ENCODE measurements around the gene WDR59. TPM values are rescaled to one million over a fixed set of nuclear protein-coding genes. Genes with fewer than 3 reads are reported as not detected.

Gene WDR59
- total and polyA plus RNA-seq, 11 donors: 16.0 to 52.2 (median 39.5) TPM

DNA sequence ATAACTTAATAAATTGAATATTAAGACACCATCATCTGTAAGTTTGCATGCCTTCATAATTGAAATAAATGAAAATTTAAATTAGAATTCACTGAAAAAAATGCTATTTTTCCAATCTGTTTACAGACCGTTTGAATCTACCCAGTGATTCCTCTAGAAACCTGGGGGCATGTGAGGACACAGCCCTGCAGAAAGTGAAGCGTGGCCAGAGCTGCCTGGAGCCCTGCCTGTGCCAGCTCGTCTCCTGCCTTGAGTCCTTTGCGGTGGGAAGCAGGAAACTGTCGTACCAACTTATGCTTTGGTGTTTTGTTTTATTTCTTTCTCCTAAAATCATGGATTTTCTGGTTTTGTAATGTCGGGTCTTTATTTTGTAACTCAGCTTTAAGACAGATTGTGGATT, 142.5 kb downstream of the WDR59 start:
- Histone ChIP-seq H3K27ac (no peak overlapping the region), H3K4me3 (no peak overlapping the region), H3K36me3 (no peaks in the 10 kb centered on the region), H3K27me3 (no peaks in the 10 kb centered on the region), H3K4me1 (no peaks in the 10 kb centered on the region), H3K9me3 (no peaks in the 10 kb centered on the region)
- intact Hi-C loops (cut with DNase I): no loop called here
- DNase-seq (no peak), ATAC-seq (peak in 2 of 4 donors; percentile 55 to 69)
- 37 to 48% (median 42%) methylated on average over 6 of the region's 6 CpGs for WGBS, 4 donors
- TF ChIP-seq POLR2A (IDR thresholded peaks at IDR 0.05): no peak
- TF ChIP-seq, protein P1, sequence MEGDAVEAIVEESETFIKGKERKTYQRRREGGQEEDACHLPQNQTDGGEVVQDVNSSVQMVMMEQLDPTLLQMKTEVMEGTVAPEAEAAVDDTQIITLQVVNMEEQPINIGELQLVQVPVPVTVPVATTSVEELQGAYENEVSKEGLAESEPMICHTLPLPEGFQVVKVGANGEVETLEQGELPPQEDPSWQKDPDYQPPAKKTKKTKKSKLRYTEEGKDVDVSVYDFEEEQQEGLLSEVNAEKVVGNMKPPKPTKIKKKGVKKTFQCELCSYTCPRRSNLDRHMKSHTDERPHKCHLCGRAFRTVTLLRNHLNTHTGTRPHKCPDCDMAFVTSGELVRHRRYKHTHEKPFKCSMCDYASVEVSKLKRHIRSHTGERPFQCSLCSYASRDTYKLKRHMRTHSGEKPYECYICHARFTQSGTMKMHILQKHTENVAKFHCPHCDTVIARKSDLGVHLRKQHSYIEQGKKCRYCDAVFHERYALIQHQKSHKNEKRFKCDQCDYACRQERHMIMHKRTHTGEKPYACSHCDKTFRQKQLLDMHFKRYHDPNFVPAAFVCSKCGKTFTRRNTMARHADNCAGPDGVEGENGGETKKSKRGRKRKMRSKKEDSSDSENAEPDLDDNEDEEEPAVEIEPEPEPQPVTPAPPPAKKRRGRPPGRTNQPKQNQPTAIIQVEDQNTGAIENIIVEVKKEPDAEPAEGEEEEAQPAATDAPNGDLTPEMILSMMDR (IDR thresholded peaks at IDR 0.05): no peak

DNA sequence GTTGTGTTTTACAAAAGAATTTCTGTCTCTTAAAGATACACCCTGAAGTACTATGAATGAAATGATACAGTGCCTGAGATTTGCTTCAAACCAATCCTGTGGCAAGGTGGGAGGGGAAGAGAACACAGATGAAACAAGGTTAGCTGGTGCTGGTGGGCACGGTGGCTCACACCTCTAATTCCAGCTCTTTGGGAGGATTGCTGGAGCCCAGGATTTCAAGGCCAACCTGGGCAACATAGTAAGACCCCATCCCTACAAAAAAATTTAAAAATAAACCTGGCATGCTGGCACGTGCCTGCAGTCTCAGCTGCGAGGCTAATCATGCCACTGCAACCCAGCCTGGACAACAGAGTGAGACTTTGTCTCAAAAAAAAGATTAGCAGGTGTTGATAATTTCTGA, 143.0 kb downstream of the WDR59 start:
- ATAC-seq (no peak), DNase-seq (no peak)
- no peaks in the 10 kb centered on the region for H3K36me3 ChIP-seq
- no peaks in the 10 kb centered on the region for H3K27me3 ChIP-seq
- H3K4me3 ChIP-seq: no peak overlapping the region
- no peak for TF ChIP-seq POLR2A (IDR thresholded peaks at IDR 0.05)
- TF ChIP-seq, protein P1 (IDR thresholded peaks at IDR 0.05): no peak
- H3K4me1 ChIP-seq: no peaks in the 10 kb centered on the region
- intact Hi-C loops (cut with DNase I): no loop called here
- no peaks in the 10 kb centered on the region for H3K9me3 ChIP-seq
- no peak overlapping the region for H3K27ac ChIP-seq
- WGBS, 4 donors: 38 to 53% (median 46%) methylated on average over 3 of the region's 3 CpGs

DNA sequence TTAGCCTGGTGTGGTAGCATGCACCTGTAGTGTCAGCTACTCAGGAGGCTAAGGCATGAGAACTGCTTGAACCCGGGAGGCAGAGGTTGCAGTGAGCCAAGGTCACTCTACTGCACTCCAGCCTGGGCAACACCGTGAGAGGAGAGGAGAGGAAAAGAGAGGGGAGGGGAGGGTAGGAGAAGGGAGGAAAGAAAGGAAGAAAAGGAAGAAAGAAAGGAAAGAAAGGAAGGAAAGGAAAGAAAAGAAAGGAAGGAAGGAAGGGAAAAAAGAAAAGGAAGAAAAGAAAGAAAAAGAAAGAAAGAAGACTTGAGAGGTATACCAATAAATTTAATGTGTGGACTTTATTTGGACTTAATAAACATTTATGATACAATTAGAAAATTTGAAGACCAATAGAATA, 143.5 kb downstream of the WDR59 start:
- WGBS, 4 donors: 68 to 76% (median 75%) methylated on average over 2 of the region's 2 CpGs
- intact Hi-C loops (cut with DNase I): no loop called here

DNA sequence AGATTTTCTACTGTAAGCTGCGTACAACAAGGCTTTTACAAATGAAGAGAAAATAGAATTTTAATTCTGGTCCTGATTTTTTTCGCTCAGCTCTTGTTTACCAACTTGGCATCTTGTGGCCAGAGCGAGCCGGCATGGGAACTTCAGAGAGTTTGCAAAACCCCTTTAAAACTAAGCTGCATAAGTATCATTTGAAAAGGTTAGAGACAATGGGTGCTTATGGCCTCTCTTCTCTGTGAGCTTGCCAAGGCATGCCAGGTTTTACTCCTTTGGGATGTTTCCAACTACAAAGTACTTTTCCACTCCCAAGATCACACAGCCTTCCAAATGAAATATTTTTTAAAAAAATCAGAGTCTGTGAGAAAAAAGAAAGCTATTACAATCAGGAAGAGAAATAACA, 147.9 kb downstream of the WDR59 start:
- Histone ChIP-seq H3K4me1 (no peaks in the 10 kb centered on the region), H3K27me3 (no peaks in the 10 kb centered on the region), H3K27ac (no peak overlapping the region), H3K4me3 (no peak overlapping the region), H3K9me3 (no peaks in the 10 kb centered on the region), H3K36me3 (no peaks in the 10 kb centered on the region)
- 77 to 88% (median 84%) methylated on average over 4 of the region's 4 CpGs for WGBS, 4 donors
- TF ChIP-seq POLR2A (IDR thresholded peaks at IDR 0.05): no peak
- TF ChIP-seq, protein P1 (IDR thresholded peaks at IDR 0.05): no peak
- DNase-seq (no peak), ATAC-seq (no peak)
- intact Hi-C loops (cut with DNase I): no loop called here

More for the DNA sequence above, 143.5 kb downstream of the WDR59 start:
- H3K4me3 ChIP-seq: no peak overlapping the region
- no peak for ATAC-seq
- no peaks in the 10 kb centered on the region for H3K9me3 ChIP-seq
- H3K4me1 ChIP-seq: no peaks in the 10 kb centered on the region
- no peak for DNase-seq
- H3K27me3 ChIP-seq: no peaks in the 10 kb centered on the region
- H3K27ac ChIP-seq: no peak overlapping the region
- no peaks in the 10 kb centered on the region for H3K36me3 ChIP-seq
- no peak for TF ChIP-seq POLR2A (IDR thresholded peaks at IDR 0.05)
- TF ChIP-seq, protein P1 (IDR thresholded peaks at IDR 0.05): no peak

Data from heart left ventricle (tissue), 16 donors.